Nephron progenitor cell (in vitro differentiated cells): ENCODE results near the gene WDR7.
"Not testable (repeated sequence)": the region's sequence is repeated elsewhere in the genome, so short reads cannot be mapped to it uniquely, and the experiment has no call there.

Source experiments
- DNase-seq: peaks from one replicate; pipeline ENCODE4 v3.0.0; 2021
- H3K27ac Mint-ChIP-seq: 2 replicates; pipeline ENCODE4 v1.8.0; 2021; ENCODE audit warnings: mild to moderate bottlenecking, moderate library complexity, mixed read lengths
- H3K27me3 Mint-ChIP-seq: 2 replicates; pipeline ENCODE4 v1.8.0; 2021; ENCODE audit warnings: mild to moderate bottlenecking, low read depth, mixed read lengths; ENCODE audit not compliant: poor library complexity
- H3K36me3 Mint-ChIP-seq: 2 replicates; pipeline ENCODE4 v1.8.0; 2021; ENCODE audit warnings: low read depth, mixed read lengths
- H3K4me1 Mint-ChIP-seq: 2 replicates; pipeline ENCODE4 v1.8.0; 2021; ENCODE audit warnings: mixed read lengths
- H3K4me3 Mint-ChIP-seq: 2 replicates; pipeline ENCODE4 v1.8.0; 2021; ENCODE audit warnings: mild to moderate bottlenecking, moderate library complexity, mixed read lengths
- H3K9me3 Mint-ChIP-seq: 2 replicates; pipeline ENCODE4 v1.8.0; 2021; ENCODE audit warnings: mild to moderate bottlenecking, moderate library complexity, mixed read lengths
- CTCF ChIP-seq: fragments of 200-600 bp; sonication (generic); IDR thresholded peaks from 2 replicates; pipeline ENCODE4 v1.5.0; 2021; ENCODE audit warnings: antibody characterized with exemption

WDR7 gene

DNA sequence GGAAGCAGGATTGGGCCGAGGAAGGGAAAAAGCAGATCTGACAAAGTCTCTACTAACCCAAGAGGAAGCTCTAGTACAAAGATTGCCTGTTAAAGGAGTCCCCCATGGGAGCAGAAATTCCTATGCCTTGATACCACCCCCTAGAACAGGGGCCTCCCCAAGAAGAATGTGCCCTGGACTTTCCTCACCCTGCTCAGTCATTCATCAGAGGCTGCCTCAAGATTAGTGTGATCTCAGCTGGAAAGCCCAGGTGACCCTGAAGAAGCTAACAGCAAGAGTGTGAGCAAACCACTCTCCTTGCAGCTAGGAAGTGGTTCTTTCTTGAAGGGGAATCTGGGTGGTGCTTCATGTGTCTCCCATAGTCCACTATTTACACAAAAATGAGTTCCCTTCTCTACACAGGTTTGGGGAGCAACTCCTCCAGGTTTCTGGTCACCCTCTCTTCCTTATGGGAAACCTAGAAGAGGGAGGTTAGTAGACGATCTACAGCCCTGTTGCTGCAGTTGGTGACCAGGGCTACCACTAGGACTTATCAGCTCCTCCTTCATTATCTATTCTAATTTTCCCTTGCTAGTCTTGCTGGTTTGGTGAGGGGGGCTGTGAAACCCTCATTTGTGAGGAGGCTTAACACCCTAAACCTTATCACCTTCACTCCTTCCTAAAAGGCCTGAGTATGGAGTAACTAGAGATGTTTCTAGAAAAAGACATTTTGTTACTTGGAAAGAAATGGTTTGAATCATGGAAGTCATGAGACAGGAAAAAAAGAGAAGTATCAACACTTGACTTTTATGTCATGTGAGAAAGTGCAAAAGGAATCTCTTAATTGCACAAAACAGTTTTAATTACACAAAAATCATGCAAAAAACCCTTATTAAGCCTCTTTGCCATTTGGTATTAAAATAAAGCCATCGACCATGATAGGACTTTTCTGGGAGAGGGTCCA, 2.9 kb upstream of the WDR7 start:
- no peak overlapping the region for H3K4me3 Mint-ChIP-seq
- no peak for DNase-seq
- peaks cover 4% of the 10 kb centered on the region for H3K9me3 Mint-ChIP-seq
- peaks cover 14% of the 10 kb centered on the region for H3K27me3 Mint-ChIP-seq
- peaks cover 6% of the 10 kb centered on the region for H3K36me3 Mint-ChIP-seq
- no peak overlapping the region for H3K27ac Mint-ChIP-seq
- no peak for TF ChIP-seq CTCF
- peaks cover 23% of the 10 kb centered on the region for H3K4me1 Mint-ChIP-seq

- H3K27ac Mint-ChIP-seq, result no peak overlapping the region
- DNase-seq, result no peak
- TF ChIP-seq CTCF, result no peak
- H3K36me3 Mint-ChIP-seq, result peaks cover 22% of the 10 kb centered on the region
- peaks cover 20% of the 10 kb centered on the region for H3K9me3 Mint-ChIP-seq
- H3K4me3 Mint-ChIP-seq, result no peak overlapping the region
- peaks cover 17% of the 10 kb centered on the region for H3K27me3 Mint-ChIP-seq
- peaks cover 23% of the 10 kb centered on the region for H3K4me1 Mint-ChIP-seq
Measured at GRCh38 chr18:56649996-56650395, 1.2 kb upstream of the WDR7 start.

GRCh38 chr18:56651771-56652092, 573 bp downstream of the WDR7 start:
- peaks cover 23% of the 10 kb centered on the region for H3K4me1 Mint-ChIP-seq
- peak overlapping the region; percentile 89 for H3K27ac Mint-ChIP-seq
- H3K4me3 Mint-ChIP-seq, result peak overlapping the region; percentile 89
- H3K36me3 Mint-ChIP-seq, result peaks cover 22% of the 10 kb centered on the region
- peaks cover 16% of the 10 kb centered on the region for H3K27me3 Mint-ChIP-seq
- peaks cover 20% of the 10 kb centered on the region for H3K9me3 Mint-ChIP-seq
- no peak for TF ChIP-seq CTCF
- DNase-seq, result no peak

DNA sequence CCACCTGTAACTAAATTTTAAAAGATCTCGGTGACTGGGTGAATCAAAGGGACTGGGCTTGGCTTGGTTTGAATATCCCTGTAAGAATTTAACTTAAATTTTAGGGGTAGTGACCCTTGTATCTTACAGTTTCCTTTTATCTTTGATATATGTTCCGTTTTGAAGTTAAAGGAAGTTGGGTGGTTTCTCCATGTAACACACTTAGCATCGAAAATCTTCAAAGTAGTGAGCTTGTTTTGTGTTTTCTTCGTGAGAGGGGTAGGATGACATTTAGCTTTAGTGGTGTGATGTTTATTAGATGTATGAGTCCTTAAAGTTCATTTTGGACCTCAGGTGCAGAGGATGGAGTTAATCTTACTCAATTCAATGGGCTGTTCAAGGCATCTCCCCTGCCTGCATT, 1.6 kb downstream of the WDR7 start:
- TF ChIP-seq CTCF, result no peak
- Mint-ChIP-seq H3K27ac (no peak overlapping the region), H3K27me3 (peaks cover 16% of the 10 kb centered on the region), H3K36me3 (peaks cover 22% of the 10 kb centered on the region), H3K4me1 (peaks cover 23% of the 10 kb centered on the region), H3K9me3 (peaks cover 20% of the 10 kb centered on the region), H3K4me3 (peak overlapping the region; percentile 41)
- no peak for DNase-seq

DNA sequence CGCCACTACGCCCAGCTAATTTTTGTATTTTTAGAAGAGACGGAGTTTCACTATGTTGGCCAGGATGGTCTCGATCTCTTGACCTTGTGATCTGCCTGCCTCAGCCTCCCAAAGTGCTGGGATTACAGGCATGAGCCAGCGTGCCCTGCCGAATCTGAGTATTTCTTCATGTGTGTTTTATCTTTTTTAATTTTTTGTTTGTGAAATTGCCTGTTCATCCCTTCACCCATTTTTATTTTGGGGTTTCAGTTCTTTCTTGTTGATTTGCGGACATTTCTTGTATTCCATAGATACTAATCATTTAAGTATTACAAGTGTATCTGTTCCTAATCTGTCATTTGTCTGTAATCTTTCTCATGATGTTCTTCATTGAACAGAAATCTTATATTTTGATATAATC, 3.1 kb downstream of the WDR7 start:
- DNase-seq, H3K4me3 Mint-ChIP-seq, H3K27ac Mint-ChIP-seq: not testable (repeated sequence)
- Mint-ChIP-seq H3K36me3 (peaks cover 22% of the 10 kb centered on the region), H3K9me3 (peaks cover 20% of the 10 kb centered on the region), H3K27me3 (peaks cover 12% of the 10 kb centered on the region), H3K4me1 (peaks cover 23% of the 10 kb centered on the region)

DNA sequence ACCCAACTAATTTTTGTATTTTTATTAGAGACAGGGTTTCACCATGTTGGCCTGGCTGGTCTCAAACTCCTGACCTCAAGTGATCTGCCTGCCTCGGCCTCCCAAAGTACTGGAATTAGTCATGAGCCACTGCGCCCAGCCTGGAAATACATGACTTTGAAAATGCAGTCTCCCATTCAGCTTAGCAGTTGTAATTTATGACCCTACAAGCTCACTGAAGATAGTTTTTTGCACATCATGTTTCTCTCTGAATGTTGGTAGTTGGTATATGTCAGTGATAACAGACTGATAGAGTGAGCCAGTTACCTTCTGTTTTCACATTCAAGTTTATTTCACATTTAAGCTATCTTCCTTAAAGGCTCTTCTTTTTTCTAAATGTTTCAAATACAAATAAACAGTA, 7.1 kb downstream of the WDR7 start:
- H3K27me3 Mint-ChIP-seq, result peaks cover 6% of the 10 kb centered on the region
- H3K36me3 Mint-ChIP-seq, result peaks cover 16% of the 10 kb centered on the region
- peaks cover 17% of the 10 kb centered on the region for H3K9me3 Mint-ChIP-seq
- H3K4me1 Mint-ChIP-seq, result peaks cover 24% of the 10 kb centered on the region
- H3K4me3 Mint-ChIP-seq, result no peak overlapping the region
- no peak for DNase-seq
- TF ChIP-seq CTCF, result no peak
- no peak overlapping the region for H3K27ac Mint-ChIP-seq
